ENCODE measurements around the gene DPM3.
"Not testable (repeated sequence)": the region's sequence is repeated elsewhere in the genome, so short reads cannot be mapped to it uniquely, and the experiment has no call there.

DPM3 gene

DNA sequence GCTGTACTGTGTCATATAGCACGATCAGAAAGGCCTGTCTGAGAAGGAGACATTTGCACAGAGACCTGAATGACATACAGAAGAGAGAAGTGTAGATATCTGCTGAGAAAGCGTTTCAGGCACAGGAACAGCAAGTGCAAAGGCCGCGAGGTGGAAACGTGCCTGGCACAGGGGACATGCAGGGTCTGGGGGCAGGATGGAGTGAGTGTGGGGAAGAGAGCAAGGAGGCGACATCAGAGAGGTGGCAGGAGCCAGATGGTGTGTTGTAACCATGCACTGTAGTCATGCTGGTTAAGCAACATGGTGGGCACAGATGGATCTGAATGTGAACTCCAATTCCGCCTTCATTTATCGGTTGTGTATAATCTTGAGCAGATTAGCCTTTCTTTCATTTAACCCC is 19.8 kb upstream of the DPM3 start:
- TF ChIP-seq, protein P1, sequence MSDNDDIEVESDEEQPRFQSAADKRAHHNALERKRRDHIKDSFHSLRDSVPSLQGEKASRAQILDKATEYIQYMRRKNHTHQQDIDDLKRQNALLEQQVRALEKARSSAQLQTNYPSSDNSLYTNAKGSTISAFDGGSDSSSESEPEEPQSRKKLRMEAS (IDR thresholded peaks at IDR 0.05; ENCODE audit: low read depth, low read length) = no peak
- TF ChIP-seq, protein P2, sequence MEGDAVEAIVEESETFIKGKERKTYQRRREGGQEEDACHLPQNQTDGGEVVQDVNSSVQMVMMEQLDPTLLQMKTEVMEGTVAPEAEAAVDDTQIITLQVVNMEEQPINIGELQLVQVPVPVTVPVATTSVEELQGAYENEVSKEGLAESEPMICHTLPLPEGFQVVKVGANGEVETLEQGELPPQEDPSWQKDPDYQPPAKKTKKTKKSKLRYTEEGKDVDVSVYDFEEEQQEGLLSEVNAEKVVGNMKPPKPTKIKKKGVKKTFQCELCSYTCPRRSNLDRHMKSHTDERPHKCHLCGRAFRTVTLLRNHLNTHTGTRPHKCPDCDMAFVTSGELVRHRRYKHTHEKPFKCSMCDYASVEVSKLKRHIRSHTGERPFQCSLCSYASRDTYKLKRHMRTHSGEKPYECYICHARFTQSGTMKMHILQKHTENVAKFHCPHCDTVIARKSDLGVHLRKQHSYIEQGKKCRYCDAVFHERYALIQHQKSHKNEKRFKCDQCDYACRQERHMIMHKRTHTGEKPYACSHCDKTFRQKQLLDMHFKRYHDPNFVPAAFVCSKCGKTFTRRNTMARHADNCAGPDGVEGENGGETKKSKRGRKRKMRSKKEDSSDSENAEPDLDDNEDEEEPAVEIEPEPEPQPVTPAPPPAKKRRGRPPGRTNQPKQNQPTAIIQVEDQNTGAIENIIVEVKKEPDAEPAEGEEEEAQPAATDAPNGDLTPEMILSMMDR (IDR thresholded peaks at IDR 0.05; ENCODE audit: low read depth, low read length) = no peak
- TF ChIP-seq MYC (IDR thresholded peaks at IDR 0.05; ENCODE audit: low read depth, low read length) (no peak), POLR2A (IDR thresholded peaks at IDR 0.05; ENCODE audit: extremely low read depth, insufficient read length) (no peak)
- DNase-seq (ENCODE audit: low read depth) = no peak
- no peak overlapping the region for H3K4me3 ChIP-seq (ENCODE audit: low read depth, low read length)

DNA sequence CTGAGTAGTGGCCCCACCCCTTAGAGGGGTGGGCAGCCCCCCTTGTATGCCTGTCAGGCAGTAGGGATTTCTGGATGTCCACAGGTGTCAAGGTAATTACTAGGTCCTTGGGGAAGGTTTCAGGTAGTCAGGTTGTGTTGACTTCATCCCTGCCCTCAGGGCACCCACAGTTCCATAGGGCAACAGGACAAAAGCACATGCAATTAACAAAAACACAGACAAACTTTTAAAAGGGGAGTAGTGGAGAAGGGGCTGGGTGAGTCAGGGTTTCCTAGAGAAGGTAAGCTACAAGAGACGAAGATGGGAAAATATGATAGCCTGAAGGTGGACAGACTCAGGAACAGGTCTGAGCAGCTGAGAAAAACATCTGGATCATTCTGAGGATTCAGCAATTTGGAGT is 18.7 kb upstream of the DPM3 start:
- TF ChIP-seq POLR2A (IDR thresholded peaks at IDR 0.05; ENCODE audit: extremely low read depth, insufficient read length) = no peak
- TF ChIP-seq, protein P1 (IDR thresholded peaks at IDR 0.05; ENCODE audit: low read depth, low read length) = no peak
- H3K4me3 ChIP-seq (ENCODE audit: low read depth, low read length) = no peak overlapping the region
- no peak for DNase-seq (ENCODE audit: low read depth)

DNA sequence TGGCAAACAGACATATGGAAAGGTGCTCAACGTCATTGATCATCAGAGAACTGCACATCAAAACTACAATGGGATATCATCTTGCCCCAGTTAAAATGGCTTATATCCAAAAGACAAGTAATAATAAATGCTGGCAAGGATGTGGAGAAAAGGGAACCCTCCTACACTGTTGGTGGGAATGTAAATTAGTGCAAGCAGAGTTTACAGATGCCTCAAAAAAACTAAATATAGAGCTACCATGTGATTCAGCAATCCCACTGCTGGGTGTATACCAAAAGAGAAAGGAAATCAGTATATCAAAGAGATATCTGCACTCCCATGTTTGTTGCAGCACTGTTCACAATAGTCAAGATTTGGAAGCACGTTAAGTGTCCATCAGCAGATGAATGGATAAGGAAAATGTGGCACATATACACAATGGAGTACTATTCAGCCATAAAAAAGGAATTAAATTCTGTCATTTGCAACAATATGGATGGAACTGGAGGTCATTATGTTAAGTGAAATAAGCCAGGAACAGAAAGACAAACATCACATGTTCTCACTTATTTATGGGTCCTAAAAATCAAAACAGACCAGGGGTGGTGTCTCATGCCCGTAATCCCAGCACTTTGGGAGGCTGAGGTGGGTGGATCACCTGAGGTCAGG is 15.8 kb upstream of the DPM3 start:
- DNase-seq (ENCODE audit: low read depth); H3K4me3 ChIP-seq (ENCODE audit: low read depth, low read length): not testable (repeated sequence)

DNA sequence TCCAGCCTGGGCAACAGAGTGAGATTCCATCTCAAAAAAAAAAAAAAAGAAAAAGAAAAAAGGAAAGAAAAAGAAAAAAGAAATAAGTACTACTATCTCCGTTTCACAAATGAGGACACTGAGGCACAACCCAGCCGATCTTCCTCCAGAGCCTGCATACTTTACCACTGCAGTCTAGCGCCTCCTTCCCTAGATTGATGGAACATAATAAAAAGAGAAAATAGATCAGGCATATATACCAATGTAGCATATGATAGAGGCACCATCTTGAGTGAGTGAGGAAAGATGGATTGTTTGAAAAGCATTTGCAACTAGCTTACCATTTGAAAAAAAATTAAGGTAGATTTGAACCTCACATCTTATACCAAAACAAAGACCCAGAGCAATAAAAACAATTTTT is 5.2 kb upstream of the DPM3 start:
- H3K4me3 ChIP-seq (ENCODE audit: low read depth, low read length) = no peak overlapping the region
- no peak for DNase-seq (ENCODE audit: low read depth)
- TF ChIP-seq, protein P1 (IDR thresholded peaks at IDR 0.05; ENCODE audit: low read depth, low read length) = no peak
- TF ChIP-seq MYC (IDR thresholded peaks at IDR 0.05; ENCODE audit: low read depth, low read length) (no peak), POLR2A (IDR thresholded peaks at IDR 0.05; ENCODE audit: extremely low read depth, insufficient read length) (no peak)
- TF ChIP-seq, protein P2 (IDR thresholded peaks at IDR 0.05; ENCODE audit: low read depth, low read length) = no peak

DNA sequence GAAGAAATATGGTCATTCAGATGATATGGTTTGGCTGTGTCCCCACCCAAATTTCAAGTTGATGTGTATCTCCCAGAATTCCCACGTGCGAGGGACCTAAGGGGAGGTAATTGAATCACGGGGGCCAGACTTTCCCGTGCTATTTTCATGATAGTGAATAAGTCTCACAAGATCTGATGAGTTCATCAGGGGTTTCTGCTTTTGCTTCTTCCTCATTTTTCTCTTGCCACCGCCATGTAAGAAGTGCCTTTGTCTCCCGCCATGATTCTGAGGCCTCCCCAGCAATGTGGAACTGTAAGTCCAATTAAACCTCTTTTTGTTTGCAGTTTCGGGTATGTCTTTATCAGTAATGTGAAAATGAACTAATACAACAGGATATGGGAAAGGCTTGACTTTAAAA is 1.4 kb upstream of the DPM3 start:
- TF ChIP-seq, protein P2 (IDR thresholded peaks at IDR 0.05; ENCODE audit: low read depth, low read length) = no peak
- TF ChIP-seq, protein P1 (IDR thresholded peaks at IDR 0.05; ENCODE audit: low read depth, low read length) = no peak
- TF ChIP-seq MYC (IDR thresholded peaks at IDR 0.05; ENCODE audit: low read depth, low read length) = no peak
- no peak for TF ChIP-seq POLR2A (IDR thresholded peaks at IDR 0.05; ENCODE audit: extremely low read depth, insufficient read length)
- no peak overlapping the region for H3K4me3 ChIP-seq (ENCODE audit: low read depth, low read length)
- no peak for DNase-seq (ENCODE audit: low read depth)

DNA sequence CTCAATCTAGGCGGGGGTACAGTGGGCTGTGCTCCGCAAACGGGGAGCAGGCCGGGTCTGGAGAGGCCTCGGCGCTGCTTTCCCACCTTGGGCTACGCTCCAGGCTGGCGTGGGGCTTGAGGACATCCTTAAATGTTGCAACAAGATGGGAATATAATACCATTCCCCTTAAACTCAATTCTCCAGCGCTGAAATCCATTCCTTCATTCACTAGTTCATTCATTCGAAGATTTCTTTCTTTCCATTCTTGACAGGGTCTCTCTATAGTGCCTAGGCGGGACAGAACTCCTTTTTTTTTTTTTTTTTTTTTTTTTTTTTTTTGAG is 261 bp upstream of the DPM3 start:
- H3K4me3 ChIP-seq (ENCODE audit: low read depth, low read length) = peak overlapping the region; percentile 93
- TF ChIP-seq, protein P1 (IDR thresholded peaks at IDR 0.05; ENCODE audit: low read depth, low read length) = no peak
- no peak for TF ChIP-seq MYC (IDR thresholded peaks at IDR 0.05; ENCODE audit: low read depth, low read length)
- TF ChIP-seq, protein P2 (IDR thresholded peaks at IDR 0.05; ENCODE audit: low read depth, low read length) = no peak
- no peak for TF ChIP-seq POLR2A (IDR thresholded peaks at IDR 0.05; ENCODE audit: extremely low read depth, insufficient read length)
- no peak for DNase-seq (ENCODE audit: low read depth)
